Activated CD4-positive, alpha-beta T cell treated with anti-CD3 and anti-CD28 coated beads for 4 hours (primary cell): Measurements from ENCODE around the gene MCM3AP.
"Not testable (repeated sequence)": the region's sequence is repeated elsewhere in the genome, so short reads cannot be mapped to it uniquely, and the experiment has no call there.

Experiments
- DNase-seq, 2 donors: peaks; one replicate each; pipeline ENCODE4 v3.0.0-alpha.2; 2020

MCM3AP gene

DNA sequence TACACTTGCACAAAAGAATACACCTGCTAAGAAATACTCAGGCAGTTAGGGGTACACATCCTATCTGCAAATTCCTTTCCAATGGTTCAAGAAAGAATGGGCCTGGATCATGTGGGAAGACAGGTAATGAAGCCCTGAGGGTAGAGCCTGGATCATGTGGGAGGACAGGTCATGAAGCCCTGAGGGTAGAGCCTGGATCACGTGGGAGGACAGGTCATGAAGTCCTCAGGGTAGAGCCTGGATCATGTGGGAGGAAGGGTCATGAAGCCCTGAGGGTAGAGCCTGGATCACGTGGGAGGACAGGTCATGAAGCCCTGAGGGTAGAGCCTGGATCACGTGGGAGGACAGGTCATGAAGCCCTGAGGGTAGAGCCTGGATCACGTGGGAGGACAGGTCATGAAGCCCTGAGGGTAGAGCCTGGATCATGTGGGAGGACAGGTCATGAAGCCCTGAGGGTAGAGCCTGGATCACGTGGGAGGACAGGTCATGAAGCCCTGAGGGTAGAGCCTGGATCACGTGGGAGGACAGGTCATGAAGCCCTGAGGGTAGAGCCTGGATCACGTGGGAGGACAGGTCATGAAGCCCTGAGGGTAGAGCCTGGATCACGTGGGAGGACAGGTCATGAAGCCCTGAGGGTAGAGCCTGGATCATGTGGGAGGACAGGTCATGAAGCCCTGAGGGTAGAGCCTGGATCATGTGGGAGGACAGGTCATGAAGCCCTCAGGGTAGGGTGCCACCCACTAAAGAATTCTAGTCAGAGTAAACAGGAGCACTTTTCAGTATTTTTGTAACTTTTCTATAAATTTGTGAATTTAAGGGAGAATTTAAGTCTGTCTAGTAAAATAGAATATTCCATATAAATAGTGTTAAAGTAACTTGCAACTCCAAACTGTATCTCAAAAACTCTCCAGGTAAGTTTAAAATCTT, 84.3 kb downstream of the MCM3AP start:
- DNase-seq = not testable (repeated sequence)

DNA sequence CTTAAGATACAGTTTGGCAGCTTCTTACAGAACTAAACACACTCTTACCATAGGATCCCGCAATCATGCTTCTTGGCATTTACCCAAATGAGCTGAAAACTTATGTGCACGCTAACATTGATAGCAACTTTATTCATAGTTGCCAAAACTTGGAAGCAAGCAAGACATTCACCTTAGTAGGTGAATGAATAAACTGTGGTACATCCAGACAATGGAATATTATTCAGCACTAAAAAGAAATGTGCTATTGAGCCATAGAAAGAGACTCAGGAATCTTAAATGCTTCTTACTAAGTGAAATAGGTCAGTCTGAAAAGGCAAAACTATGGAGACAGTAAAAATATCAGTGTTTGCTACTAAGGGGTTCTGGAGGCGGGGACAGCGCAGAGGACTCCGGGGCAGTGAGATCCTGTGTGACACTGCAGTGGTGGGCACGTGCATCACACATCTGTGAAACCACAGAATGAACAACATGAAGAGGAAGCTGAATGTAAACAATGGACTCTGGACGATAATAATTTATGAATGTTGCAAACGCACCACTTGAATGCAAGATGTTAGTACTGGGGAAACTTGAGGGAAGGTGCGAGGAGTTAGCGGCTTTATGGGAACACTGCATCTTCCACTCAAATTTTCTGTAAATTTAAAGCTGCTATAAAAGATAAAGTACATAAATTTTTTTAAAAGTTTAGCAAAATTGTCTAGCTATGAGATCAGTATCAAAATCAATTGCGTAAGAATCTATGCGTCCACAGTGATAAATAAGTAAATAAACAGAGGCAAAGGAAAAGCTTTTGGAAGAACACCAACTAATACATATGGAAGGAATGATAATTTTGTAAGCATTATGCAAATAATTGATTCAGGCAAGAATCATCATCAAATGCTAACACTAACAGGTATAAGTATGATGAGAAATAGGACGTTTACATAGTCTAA, 85.7 kb downstream of the MCM3AP start:
- no peak for DNase-seq

DNA sequence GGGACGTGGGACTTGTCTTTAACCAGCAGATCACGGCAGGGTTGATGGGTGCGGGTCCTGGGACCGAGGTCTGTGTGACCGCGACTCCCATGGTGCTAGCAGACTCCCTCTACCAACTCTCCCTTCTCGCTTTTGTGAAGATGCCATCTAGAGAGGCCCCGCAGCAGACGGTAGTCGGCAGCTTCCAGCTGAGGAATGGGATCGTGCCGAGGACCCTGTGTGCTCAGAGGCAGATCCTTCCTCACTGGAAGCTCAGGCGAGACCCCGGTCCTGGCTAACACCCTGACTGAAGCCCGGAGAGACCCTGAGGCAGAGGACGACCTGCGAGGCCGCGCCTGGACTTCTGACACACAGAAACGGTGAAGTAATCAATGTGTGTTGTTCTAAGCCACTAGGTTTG, 88.7 kb downstream of the MCM3AP start:
- no peak for DNase-seq

DNA sequence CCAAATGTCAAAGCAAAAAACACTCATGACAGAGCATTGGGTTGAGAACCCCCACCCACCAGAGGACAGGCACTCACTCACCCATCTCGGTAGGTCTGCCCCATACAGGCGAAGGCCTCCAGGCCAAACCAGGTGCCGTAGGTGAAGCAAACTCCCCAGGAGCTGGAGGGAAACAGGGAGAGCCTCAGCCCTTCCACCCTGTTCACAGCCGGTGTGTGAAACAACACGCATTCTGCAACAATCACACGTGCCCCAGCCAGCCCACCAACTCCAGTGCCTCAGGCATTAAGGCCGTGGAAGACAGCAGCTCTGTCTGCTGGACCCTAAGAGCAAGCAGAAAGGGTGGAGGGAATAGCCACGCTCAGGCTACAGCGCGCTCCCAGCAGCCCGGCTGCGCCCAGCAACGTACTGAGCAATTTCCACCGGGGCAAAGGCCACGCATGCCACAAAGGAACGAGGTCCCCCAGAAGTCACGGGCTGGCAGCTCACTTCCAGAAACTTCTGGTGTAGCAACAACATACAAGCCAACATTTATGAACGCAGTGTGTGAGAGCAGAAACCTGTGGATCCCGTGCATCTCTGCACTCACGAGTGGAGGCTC, 89.7 kb downstream of the MCM3AP start:
- no peak for DNase-seq

DNA sequence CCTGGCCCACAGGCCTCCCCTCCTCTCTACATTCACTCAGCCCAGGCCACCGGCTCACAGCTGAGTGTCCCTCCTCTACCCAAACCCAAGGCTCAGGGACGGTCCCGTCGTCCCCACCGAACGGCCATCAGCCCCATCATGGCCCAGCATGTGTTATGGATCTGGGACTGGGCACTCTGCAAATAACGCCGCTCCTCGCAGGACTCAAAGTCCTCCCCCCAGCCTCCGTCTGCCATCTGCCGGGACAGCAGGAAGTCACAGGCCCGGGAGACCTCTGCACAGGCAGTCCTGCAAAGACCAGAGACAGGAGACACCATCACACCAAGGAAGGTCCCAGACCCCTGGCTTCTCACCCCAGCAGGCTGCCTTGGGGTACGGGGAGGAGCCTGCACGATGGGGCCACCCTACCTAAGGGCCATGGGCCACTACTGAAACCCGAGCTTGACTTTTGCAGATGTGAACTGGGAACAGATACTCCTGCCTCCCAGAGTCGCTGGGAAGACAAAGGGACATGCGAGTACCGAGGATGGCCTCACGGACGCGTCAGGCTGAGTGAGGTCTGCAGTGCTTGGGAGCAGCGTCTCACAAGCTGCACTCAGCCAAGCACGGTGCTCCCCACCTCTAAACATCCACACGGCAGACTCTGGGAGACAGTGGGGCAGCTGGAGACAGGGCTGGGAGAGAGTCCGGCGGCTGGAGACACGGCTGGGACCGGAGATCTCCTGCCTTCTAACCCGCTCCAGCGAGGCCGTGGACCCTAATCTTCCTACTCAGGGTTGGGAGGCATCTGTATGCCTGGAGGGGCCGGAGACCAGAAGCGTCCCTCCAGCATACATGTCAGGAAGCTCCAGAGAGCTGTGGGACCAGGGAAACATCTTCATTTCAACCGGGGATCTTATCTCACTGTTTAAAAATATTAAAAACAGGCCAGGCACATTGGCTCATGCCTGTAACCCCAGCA, 90.8 kb downstream of the MCM3AP start:
- no peak for DNase-seq

DNA sequence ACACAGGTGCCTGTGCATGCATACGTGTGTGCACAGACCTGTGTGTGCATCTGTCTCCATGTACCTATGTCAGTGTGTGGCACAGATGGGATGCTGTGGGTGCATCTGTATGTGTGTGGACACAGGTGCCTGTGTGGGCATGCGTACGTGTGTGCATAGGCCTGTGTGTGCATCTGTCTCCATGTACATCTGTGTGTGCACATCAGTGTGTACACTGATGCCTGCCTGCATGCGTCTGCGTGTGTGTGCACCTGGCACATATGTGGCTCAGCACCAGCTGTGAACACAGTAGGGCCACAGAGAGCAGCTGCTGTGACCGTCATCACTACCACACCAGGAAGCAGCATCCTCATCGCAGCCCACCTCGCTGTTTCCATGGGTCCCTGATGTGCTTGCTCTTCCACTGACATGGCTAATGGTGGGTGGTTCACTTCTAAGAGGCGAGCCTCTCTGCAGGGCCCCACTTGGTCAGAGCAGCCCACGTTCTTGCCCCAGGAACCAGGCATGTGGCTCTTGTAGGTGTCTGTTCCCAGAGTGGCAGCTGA, 91.5 kb downstream of the MCM3AP start:
- no peak for DNase-seq

DNA sequence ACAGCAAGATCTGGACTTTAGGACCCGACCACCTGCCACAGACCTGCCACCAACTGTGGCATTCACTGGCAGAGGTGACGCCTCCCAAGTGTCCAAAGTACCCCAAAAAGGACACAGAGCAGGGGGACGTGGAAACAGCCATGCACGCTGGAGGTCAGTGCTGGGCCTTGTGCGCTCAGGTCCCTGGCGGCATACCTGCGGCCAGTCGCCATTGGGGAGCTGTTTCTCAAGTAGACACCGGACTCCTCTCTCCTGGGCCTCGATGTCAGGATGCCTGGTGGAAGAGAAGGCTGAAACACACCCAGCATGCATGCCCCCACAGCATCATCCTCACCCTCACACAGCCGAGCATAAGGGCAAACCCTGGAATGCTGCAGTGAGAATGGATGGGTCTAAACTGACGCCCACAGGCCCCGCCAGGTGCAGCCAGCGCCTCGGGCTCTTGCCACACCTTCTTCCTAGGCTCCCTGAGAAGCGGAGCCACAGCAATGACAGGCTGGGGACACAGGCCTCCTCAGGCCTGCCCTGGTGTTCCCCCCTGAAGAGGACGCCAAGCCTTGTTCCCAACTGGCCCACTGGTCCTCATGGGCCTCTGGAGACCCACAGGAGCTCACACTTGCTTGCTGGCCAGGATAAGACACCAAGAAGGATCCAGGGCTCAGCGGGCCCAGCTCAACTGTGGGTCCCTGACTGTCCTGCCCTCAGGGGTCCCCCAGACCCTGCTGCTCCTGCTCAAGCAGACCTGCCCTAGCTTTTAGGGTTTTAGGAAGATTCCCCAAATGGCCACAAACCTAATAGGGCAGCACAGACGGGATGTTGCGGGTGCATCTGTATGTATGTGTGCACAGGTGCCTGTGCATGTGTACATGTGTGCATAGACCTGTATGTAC, 93.5 kb downstream of the MCM3AP start:
- no peak for DNase-seq

DNA sequence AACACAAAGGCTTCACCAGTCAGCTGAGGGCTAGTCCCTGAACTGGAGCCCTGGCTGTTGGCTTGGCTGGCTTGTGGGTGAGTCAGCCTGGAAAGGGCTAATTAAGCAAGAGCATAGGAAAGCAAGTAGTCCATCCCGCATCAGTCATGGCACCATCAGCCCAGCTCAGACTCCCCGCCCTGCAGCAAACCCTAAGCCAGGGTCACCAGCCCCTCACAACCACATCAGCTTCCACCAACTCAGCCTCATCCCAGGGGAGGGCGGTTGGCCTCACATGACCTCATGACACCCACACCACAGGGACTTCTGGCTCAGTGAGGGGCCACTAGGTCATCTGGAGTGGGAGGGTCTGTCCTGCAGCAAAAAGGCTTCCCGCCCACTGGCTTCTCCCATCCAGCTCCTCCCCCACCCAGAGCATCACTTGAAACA, 94.1 kb downstream of the MCM3AP start:
- DNase-seq = no peak

DNA sequence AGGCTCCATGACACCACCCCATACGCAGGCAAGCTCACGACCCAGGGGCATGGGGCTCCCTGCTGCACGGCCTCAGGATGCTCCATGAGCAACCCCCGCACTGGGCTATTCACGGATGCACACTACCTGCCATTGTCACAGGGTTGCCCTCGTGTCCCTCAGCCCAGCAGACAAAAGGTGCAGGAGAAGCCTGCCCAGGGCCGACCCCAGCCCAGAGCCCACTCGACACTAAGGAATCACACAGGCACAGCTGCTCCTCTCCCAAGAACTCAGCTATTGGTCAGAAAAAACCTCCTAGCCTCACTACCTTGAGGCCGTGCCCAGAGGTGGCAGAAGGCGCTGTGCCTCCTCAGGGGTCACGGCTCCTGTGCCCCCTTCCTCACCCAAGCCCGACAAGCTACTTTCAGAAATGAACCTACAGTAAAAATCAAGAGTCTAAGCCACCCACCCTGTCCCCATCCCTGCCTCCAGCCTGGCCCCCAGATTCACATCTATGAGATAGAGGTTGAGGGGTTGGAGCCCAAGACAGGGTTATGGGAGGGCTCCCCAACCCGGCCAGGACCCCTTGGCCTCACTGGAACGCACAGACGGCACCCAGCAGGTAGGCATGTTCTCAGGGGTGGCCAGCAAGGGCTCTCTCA, 94.8 kb downstream of the MCM3AP start:
- no peak for DNase-seq

DNA sequence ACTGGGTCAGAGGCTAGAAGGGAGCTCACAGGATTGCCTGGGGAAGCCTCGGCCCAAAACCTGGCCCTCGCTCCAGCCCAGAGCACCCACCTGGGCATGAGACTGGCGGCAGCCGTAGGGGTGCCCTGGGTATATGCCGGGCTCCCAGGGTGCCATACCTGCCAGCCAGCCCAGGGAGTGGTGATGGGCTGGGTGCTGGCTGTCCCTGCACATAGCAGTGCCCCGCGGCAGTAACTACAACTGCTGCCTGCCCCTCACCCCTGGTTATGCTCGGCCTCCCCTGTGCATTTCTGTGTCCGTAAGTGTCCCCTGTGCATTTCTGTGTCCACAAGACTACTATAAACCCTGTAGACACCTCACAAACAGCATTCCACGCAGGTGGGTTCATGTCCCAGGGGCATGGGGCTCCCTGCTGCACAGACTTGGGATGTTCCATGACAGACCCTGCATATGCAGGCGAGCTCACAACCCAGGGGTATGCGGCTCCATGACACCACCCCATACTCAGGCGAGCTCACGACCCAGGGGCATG, 95.4 kb downstream of the MCM3AP start:
- DNase-seq = no peak

DNA sequence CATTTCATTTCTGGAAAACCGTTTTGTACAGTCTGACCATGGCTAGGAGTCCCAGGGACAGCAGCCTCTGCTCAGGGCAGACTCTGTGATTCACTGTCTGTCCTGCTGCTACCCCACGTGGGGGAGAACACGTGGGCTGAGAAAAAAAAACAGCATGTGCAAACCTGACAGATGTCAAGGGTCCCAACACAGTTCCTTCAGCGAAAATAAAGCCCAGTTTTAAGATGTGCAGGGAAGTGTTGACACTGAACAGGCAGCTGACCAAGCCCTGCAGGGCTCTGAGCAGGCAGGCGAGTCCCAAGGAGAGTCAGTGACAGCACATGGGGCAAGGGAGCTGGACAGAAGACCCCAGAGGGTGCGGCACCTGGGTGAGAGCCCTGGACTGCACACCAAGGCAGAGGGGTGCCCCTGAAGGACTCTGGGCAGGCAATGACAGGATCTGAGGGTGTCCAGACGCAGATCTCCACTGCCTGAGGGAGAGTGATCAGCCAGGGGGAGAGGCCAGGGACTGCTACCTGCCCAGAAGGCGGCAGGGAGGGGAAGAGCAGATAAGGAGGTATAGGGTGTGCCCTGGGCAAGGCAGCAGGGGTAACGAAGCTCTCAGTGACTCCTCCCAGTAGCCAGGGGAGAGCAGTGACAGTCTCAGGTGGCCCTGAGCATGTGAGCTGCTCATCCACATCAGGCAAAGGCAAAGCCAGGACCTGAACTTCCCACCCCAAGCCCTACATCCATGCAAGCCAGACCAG, 96.0 kb downstream of the MCM3AP start:
- DNase-seq = no peak

DNA sequence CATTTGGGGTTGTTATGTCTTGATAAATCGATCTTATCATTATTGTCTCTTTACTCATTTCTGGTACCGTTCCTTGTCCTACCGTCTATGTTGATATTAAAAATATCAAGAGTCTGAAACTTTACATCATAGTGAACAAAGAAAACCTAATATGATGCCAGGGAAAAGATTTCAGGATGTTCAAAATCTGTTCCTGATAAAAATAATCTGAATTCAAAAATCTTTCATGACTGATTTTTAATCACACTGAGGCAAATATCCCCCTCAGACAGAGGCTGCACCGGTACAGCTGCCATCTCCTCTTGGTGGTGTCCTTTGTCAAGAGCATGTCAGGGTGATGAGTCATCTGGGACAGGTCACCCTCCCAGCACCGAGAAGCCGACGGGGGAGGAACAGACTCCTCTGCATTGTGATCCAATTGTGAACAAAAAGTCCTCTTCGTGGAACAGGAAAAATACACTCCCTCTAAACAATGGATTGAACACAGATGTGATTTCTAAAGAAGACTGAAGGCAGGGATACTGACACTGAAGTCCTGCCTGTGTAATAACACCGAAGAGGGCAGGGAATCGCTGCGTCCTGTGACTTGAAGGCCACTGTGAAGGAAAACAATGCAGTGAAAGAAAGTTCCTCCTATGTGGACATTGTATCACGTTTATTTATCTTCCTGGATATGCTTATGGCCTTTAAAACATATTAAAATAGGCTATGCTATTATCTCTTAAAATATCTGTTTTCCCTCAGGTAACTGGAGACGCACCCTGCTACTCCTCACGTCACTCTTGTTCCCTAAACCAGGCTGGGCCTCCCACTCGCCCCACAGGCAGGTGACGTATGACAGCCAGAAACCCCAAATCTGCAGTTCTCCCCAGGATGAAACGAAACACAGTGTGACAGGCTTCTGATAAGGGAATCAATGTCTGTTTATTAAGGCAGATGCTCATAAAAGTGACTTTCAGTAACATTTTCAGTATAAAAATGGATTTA, 96.9 kb downstream of the MCM3AP start:
- no peak for DNase-seq

DNA sequence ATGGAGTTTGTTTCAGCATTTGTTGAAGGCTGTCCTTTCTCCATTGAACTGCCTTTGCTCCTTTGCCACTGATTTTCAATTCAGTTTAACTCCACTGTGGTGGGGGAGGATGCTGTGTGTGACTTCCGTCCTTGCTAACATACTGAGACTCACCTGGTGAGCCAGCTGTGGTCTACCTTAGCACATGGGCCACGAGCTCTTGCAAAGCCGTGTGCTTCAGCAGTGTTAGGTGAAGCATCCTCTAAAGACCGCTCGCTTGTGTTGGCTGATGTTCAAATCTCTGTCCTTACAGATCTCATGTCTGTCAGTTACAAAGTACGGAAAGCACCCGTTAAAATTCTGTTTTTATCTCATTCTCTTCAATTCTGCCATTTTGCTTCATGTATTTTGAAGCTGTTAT, 97.6 kb downstream of the MCM3AP start:
- no peak for DNase-seq

DNA sequence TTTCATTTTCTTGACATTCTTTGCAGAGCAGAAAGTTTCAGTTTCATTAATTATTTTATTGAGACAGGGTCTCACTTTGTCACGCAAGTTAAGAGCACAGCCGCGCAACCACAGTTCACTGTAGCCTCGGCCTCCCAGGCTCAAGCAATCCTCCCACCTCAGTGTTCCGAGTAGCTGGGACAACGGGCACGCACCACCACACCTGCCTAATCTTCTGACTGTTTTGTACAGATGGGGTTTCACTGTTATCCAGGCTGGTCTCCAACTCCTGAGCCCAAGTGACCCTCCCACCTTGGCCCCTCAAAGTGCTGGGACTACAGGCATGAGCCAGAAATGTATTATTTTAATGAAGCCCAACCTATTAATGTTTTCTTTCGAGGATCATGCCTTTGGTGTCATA, 98.2 kb downstream of the MCM3AP start:
- DNase-seq = no peak

DNA sequence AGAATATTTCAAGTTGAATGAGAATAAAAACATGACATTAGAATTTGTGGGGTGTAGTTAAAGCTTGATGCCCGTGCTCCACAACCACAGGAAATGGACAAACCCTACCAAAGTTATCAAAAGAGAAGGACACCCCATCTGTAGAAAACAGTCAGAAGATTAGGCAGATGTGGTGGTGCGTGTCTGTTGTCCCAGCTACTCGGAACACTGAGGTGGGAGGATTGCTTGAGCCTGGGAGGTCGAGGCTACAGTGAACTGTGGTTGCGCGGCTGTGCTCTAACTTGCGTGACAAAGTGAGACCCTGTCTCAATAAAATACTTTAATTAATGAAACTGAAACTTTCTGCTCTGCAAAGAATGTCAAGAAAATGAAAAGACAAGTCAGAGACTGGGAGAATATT, 99.7 kb downstream of the MCM3AP start:
- DNase-seq = no peak
